AG09309 (cell line): ENCODE measurements around the gene SPIRE1.

Source experiments
- DNase-seq: peaks from one replicate; pipeline ENCODE4 v3.0.0-alpha.2; 2010; ENCODE audit warnings: low read depth
- H3K4me3 ChIP-seq: 2 replicates; pipeline ENCODE4 v1.5.1; 2011; ENCODE audit warnings: mild to moderate bottlenecking, low read depth, low read length, moderate library complexity; ENCODE audit not compliant: control insufficient read depth
- CTCF ChIP-seq: IDR thresholded peaks from 2 replicates; pipeline ENCODE4 v1.5.1; 2011; ENCODE audit warnings: mild to moderate bottlenecking, low read depth, low read length, inconsistent platforms; ENCODE audit not compliant: insufficient read depth, control insufficient read depth; ENCODE audit errors: missing control alignments

Gene SPIRE1

GRCh38 chr18:12428923-12429322 lies 229.0 kb downstream of the SPIRE1 start:
- TF ChIP-seq CTCF, result no peak
- no peak for DNase-seq
- H3K4me3 ChIP-seq, result no peak overlapping the region

- TF ChIP-seq CTCF, result no peak
- H3K4me3 ChIP-seq, result no peak overlapping the region
- no peak for DNase-seq
Observed at GRCh38 chr18:12426924-12427323, 231.0 kb downstream of the SPIRE1 start.

GRCh38 chr18:12424252-12424651 lies 233.7 kb downstream of the SPIRE1 start:
- TF ChIP-seq CTCF, result no peak
- DNase-seq, result no peak
- no peak overlapping the region for H3K4me3 ChIP-seq

- no peak overlapping the region for H3K4me3 ChIP-seq
- DNase-seq, result no peak
- TF ChIP-seq CTCF, result no peak
Observed at GRCh38 chr18:12423820-12424219, 234.1 kb downstream of the SPIRE1 start.

- no peak for TF ChIP-seq CTCF
- H3K4me3 ChIP-seq, result no peak overlapping the region
- DNase-seq, result no peak
Observed at GRCh38 chr18:12423393-12423792, 234.5 kb downstream of the SPIRE1 start.

- no peak for DNase-seq
- no peak overlapping the region for H3K4me3 ChIP-seq
- no peak for TF ChIP-seq CTCF
Observed at GRCh38 chr18:12422936-12423335, 235.0 kb downstream of the SPIRE1 start.

- no peak for DNase-seq
- no peak for TF ChIP-seq CTCF
- no peak overlapping the region for H3K4me3 ChIP-seq
Observed at GRCh38 chr18:12421732-12422131, 236.2 kb downstream of the SPIRE1 start.
